Pons (tissue), 1 donor: ENCODE measurements around the gene IGFBP2.
A peak's percentile ranks its signal among the peaks of the same experiment; 100 is the strongest.
"Not testable (repeated sequence)": the region's sequence is repeated elsewhere in the genome, so short reads cannot be mapped to it uniquely, and the experiment has no call there.

Experiments used
- DNase-seq: peaks from one replicate; pipeline ENCODE4 v3.0.0-alpha.2; 2016; ENCODE audit warnings: low spot score

Gene IGFBP2, protein sequence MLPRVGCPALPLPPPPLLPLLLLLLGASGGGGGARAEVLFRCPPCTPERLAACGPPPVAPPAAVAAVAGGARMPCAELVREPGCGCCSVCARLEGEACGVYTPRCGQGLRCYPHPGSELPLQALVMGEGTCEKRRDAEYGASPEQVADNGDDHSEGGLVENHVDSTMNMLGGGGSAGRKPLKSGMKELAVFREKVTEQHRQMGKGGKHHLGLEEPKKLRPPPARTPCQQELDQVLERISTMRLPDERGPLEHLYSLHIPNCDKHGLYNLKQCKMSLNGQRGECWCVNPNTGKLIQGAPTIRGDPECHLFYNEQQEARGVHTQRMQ

GRCh38 chr2:216632952-216633615 lies at the start of gene IGFBP2:
Gene IGFBP2 (plus strand): TSS chr2:216633420. CDS start chr2:216633524, 104 bp downstream.
- no peak for DNase-seq

GRCh38 chr2:216583606-216584005 lies 49.6 kb upstream of the IGFBP2 start:
- DNase-seq = peak; percentile 67

DNA sequence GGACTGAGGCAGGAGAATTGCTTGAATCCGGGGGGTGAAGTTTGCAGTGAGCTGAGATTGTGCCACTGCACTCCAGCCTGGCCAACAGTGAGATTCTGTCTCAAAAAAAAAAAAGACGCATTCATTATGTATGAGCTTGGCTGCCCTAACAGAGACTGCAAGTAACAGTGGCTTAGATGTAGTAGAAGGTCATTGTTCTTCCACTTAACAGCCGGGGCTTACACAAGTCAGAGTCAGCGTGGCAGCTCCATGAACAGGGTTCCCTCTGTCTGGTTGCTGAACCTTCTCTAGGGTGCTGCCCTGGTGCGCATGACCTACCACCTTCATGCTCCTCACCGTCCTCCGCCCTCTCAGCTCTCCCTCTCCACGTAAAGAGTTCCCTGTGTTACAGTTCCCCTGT lies 49.1 kb upstream of the IGFBP2 start:
- DNase-seq = peak; percentile 96

GRCh38 chr2:216585441-216585840 lies 47.8 kb upstream of the IGFBP2 start:
- DNase-seq = no peak

GRCh38 chr2:216588861-216589710 lies 44.1 kb upstream of the IGFBP2 start:
- DNase-seq = no peak

DNA sequence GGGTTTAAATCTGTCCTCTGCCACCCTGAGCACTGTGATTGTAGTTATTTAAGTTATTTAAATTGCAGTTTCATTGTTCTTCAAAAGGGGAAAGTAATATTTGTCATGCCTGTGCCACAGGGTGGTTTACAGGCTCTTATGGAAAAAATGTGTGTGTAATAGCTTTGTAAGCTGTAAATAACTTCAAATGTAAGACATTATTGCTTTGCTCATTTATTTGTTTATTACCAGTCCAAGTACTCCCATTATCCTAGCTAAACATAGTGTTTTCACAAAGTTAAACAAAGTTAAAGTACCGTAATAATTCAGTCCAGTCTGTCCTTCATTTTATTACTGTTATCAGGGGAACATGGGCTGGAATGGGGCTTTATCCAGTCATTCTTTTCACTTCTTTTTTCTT lies 43.4 kb upstream of the IGFBP2 start:
- no peak for DNase-seq

DNA sequence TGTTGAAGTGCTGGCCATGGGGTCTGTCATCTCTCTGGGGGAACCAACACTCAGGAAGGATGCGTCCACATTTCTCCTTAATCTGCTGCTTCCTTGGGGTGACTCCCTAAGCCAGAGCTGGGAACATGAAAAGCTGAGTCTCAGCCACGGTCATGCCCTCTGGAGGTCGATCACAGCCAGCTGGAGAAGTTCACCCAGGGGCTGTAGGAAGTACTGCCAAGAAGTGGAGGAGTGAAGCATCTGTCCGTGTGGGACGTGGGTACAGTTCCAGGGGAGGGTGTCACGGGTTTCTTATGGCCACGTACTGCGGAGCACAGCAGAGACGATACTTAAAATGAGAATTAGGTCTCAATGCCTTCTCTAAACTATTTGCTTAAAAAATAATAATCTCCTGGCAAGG lies 42.4 kb upstream of the IGFBP2 start:
- DNase-seq = no peak

DNA sequence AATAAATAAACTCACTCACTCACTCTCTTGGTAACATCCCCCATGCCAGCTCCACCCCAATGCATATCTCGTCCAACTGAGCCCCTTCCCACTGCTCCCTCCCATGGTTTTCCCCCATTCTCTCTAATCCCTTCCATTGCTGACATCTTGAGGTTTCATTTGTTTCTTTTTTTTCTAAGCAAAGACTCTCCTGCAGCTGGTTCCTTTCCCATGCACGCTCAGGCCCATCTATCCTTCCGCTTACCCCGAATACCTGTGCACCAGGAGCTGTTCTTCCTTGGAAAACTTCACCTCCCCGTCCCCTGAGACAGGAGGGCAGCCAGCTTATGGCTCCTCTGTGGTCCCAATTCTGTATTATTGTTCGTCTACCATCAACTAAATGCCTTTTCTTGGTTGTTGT lies 41.7 kb upstream of the IGFBP2 start:
- DNase-seq = no peak

GRCh38 chr2:216594081-216594480 lies 39.1 kb upstream of the IGFBP2 start:
- no peak for DNase-seq

GRCh38 chr2:216596236-216596979 lies 36.8 kb upstream of the IGFBP2 start:
- DNase-seq = no peak

DNA sequence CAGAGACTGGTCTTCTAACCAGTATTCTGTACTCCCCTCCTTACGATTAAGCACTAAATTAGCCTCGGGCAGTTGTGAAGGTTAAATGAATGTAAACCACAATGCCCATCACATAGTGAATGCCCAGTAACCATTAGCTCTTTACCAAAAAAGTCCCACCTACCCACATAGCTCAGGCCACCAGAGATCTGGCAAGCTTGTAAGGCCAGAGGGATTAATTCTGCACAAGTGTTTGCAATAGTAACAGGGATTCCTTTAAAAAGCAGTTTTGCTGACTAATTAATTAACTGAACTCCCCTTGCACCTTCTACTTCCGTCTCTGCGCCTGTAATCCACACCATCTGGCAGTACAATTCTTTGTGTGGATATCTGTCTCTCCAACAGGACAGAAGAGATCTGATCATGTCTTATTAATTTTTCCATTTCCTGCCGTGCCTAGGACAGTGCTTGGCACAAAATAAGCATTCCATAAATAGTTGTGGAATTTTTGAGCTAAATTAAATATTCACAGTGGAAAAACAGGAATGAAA lies 36.2 kb upstream of the IGFBP2 start:
- no peak for DNase-seq

DNA sequence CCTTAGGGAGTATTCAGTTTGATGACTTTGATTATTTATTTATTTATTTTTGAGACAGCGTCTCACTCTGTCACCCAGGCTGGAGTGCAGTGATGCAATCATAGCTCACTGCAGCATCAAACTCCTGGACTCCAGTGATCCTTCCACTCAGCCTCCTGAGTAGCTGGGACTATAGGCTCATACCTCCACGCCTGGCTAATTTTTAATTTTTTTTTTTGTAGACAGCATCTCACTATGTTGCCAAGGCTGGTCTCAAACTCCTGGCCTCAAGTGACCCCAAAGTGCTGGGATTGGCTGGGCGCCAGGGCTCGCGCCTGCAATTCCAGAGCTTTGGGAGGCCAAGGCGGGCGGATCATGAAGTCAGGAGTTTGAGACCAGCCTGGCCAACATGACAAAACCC lies 35.4 kb upstream of the IGFBP2 start:
- not testable (repeated sequence) for DNase-seq

DNA sequence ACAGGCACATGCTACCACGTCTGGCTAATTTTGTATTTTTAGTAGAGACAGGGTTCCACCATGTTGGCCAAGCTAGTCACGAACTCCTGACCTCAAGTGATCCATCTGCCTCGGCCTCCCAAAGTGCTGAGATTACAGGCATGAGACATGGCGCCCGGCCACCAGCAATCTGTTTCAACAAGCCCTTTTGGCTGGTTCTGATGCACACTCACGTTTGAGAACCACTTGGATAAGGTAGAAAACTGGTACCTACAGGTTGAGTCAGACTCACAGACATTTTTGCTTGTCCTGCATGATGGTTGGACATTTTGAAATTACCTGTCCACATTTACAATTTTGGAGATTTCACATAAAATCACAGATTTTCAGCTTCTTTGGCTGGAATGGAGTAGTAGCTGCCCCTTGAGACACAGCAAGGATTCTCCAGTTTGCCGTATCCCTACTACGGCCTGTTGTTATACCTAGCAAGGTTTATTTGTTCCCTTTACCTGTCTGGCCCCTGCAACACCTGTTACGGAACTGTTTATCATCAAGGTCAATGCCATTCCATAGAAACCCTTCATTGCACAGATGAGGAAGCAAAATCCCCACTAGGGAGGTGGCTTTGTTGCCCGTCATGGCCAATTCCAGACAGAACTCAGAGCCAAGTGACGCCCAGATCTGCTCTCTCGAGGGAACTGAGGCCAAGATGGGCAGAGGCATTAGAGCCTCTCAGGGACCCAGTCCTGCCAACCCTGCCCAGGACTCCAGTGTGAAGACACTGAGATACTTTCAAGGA lies 31.4 kb upstream of the IGFBP2 start:
- no peak for DNase-seq

DNA sequence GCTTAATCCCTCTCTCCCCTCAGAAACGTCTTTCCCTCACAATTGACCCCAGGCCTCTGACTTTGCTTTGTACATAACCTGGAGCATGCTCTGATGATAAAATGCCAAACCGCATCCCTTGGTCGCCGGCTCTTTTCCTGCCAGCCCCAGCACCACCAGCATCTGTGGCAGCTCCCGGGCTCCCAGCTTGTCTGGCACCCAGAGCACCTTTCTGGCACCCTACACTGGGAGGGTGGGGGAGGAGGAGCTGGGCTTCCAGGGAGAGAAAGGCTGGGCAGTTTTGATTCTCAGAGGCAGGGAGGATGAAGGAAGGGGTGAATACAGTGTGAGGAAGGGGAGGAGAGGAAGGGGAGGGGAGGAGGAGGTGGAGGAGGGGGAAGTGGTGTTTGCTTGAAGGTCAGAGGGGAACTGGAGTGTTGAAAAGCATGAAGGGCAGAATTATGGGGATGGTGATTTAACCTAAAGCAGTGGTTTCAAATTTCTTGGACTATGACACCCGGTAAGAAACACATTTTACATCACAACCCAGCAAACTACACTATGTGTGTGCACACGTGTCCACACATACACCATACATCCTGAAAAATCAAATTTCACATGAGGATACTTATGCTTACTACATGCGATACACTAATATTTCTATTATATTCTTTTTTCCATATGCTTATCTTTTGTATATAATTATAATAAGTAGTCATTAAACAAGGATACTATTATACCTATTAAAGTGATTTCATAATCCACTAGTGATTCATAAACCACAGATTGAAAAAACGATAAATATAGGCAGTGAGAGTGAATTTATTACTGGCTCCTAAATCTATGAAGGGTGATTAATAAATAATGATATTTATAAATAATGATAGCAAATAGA lies 30.0 kb upstream of the IGFBP2 start:
- no peak for DNase-seq

DNA sequence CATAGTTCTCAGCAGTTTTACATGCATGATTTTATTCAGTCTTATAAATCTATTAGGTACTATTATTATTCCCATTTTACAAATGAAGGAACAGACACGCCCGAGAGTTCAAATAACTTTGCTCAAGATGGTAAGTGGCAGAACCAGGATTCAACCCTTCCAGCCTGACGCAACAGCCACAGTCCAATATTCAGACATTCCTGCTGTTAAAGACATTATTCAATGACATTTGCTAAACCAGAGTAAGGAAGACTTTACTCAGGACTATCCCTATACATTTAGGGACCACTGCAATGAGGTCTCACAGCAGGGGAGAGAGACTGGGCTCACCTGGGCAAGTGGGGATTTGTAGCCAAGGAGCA lies 29.4 kb upstream of the IGFBP2 start:
- no peak for DNase-seq

DNA sequence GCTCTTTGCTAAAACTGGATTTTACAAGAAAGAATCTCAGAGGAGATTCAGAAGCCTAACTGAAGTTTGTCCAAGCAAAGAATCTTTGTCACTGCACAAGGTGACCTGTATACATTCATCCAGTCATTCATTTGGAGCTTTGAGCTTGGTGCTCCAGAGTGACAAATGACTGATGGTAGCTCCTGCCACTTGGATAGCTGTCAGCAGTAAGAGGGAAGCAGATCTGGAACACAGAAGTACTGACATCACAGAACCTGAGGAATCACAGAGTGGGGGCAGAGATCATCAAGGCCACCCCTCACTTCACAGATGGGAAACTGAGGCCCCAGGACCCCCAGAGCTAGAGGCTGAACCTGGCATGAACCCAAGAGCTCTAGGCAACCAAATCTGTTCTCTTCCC lies 28.8 kb upstream of the IGFBP2 start:
- DNase-seq = peak; percentile 27

DNA sequence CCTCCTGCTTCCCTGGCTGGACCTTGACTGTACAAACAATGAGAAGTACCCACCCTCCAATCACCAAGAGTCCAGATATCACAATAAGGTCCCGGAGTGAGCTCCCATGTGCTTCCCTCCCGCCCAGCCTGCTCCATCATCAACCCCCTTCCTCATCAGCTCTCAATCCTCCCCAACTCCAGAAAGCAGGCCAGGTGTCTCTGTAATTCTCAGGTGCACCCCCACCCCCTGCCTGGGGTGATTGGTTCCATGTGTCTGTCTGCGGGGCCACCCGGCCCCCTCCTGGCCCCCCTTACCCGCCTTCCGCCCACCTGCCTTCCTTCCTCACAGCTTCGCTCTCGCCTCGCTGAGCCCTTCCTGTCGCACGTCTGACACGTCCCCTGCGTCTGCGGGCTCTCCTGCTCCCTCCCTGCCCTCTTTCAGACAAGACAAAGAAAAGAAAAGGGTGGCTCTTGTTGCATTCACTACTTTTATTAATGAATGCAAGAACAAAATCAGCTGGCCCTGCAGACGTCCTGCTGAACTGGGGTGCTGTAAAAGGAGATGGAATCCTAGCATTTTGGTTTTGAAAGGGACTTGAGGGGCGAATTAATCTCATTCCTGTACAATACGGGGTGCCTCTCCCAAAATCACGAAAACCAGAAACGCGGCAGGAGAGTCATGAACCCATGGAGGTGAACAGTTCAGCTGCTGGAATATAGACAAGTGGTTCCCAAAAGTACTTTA lies 26.5 kb upstream of the IGFBP2 start:
- no peak for DNase-seq

DNA sequence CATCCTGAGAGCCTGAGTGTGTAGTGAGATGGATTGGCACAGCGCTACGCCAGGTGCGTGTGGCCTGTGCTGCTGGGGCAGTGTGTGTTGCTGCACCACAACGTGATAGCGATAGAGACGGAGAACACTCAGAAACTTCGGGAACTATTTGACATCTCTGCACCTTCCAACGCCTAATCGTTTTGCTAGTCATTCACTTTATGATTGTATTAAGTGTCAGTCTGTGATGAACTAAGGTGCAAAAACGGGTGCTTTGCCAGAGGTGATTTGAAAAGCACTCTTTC lies 26.0 kb upstream of the IGFBP2 start:
- DNase-seq = no peak

GRCh38 chr2:216608525-216608924 lies 24.7 kb upstream of the IGFBP2 start:
- DNase-seq = no peak
